DMS53 treated with DMSO at 0.1 percent for 48 hours (cell line): ENCODE results near the gene TEX264.
A peak's percentile ranks its signal among the peaks of the same experiment; 100 is the strongest.
"Not testable (repeated sequence)": the region's sequence is repeated elsewhere in the genome, so short reads cannot be mapped to it uniquely, and the experiment has no call there.

Experiments used
- DNase-seq: peaks from one replicate; lab custom pipeline; 2025; ENCODE audit not compliant: unreplicated experiment; lab: John Stamatoyannopoulos, UW

The TEX264 gene

GRCh38 chr3:51712963-51713362, 41.9 kb downstream of the TEX264 start:
- no peak for DNase-seq

- no peak for DNase-seq
These were observed 44.4 kb downstream of the TEX264 start for GRCh38 chr3:51715231-51715976.

- no peak for DNase-seq
These were observed 44.9 kb downstream of the TEX264 start for GRCh38 chr3:51715977-51716294.

- no peak for DNase-seq
These were observed 45.8 kb downstream of the TEX264 start for GRCh38 chr3:51716805-51717204.

- no peak for DNase-seq
These were observed 46.4 kb downstream of the TEX264 start for GRCh38 chr3:51717446-51717845.

GRCh38 chr3:51717947-51718346, 46.9 kb downstream of the TEX264 start:
- DNase-seq: no peak

- peak; percentile 22 for DNase-seq
These were observed 47.7 kb downstream of the TEX264 start for GRCh38 chr3:51718547-51719409.

GRCh38 chr3:51719410-51720025, 48.5 kb downstream of the TEX264 start:
- no peak for DNase-seq

GRCh38 chr3:51720292-51721061, 49.4 kb downstream of the TEX264 start:
- no peak for DNase-seq

- no peak for DNase-seq
These were observed 50.2 kb downstream of the TEX264 start for GRCh38 chr3:51721062-51721745.

GRCh38 chr3:51722362-51722761, 51.3 kb downstream of the TEX264 start:
- no peak for DNase-seq

- no peak for DNase-seq
These were observed 56.4 kb downstream of the TEX264 start for GRCh38 chr3:51727500-51727899.

- no peak for DNase-seq
These were observed 58.1 kb downstream of the TEX264 start for GRCh38 chr3:51729042-51729633.

- no peak for DNase-seq
These were observed 63.0 kb downstream of the TEX264 start for GRCh38 chr3:51733859-51734571.

GRCh38 chr3:51734572-51734907, 63.5 kb downstream of the TEX264 start:
- no peak for DNase-seq

GRCh38 chr3:51735039-51735438, 64.0 kb downstream of the TEX264 start:
- DNase-seq: no peak

GRCh38 chr3:51735950-51736349, 64.9 kb downstream of the TEX264 start:
- no peak for DNase-seq

GRCh38 chr3:51739110-51739509, 68.1 kb downstream of the TEX264 start:
- no peak for DNase-seq

GRCh38 chr3:51742320-51742719, 71.3 kb downstream of the TEX264 start:
- not testable (repeated sequence) for DNase-seq

- DNase-seq: not testable (repeated sequence)
These were observed 71.9 kb downstream of the TEX264 start for GRCh38 chr3:51742978-51743377.
